ENCODE results near the gene ECT2. TPM values are rescaled to one million over a fixed set of nuclear protein-coding genes. Genes with fewer than 3 reads are reported as not detected.
"Not testable (repeated sequence)": the region's sequence is repeated elsewhere in the genome, so short reads cannot be mapped to it uniquely, and the experiment has no call there.

ECT2 gene
- total RNA-seq, 1 donor from 2014 or later, result 12.6 TPM

- no peak for DNase-seq
Measured at GRCh38 chr3:172814738-172815137, 64.2 kb downstream of the ECT2 start.

- no peak for DNase-seq
Measured at GRCh38 chr3:172815857-172816256, 65.3 kb downstream of the ECT2 start.

GRCh38 chr3:172816281-172816680 is 65.8 kb downstream of the ECT2 start:
- no peak for DNase-seq

DNA sequence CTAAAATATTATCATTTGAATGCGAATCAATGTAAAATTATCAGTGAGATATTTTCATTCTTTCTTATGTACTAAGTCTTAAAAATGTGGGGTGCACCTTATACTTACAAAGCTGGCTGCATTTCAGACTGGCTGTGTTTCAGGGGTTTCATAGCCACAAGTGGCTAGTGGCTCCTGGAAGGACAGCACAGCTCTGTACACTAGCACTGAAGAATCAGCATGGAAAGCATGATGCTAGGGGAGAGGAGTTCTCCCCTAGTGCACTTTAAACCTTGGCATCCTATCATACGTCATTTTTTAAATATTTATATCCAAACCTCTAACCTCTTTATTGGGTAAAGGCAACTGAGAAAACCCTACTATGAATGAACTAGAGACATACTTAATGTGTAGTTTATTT is 66.4 kb downstream of the ECT2 start:
- no peak for DNase-seq

GRCh38 chr3:172820492-172820891 is 70.0 kb downstream of the ECT2 start:
- no peak for DNase-seq

DNA sequence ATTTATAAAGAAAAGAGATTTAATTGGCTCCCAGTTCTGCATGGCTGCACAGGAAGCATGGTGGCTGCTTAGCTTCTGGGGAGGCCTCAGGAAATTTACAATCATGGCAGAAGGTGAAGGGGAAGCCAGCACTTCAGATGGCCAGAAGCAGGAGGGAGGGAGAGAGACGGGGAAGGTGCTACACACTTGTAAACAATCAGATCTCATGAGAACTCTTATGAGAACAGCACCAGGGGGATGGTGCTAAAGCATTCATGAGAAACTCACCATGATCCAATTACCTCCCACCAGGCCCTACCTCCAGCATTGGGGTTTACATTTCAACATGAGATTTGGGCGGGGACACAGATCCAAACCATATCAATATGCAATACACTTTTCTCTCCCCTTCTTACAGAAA is 73.7 kb downstream of the ECT2 start:
- no peak for DNase-seq

DNA sequence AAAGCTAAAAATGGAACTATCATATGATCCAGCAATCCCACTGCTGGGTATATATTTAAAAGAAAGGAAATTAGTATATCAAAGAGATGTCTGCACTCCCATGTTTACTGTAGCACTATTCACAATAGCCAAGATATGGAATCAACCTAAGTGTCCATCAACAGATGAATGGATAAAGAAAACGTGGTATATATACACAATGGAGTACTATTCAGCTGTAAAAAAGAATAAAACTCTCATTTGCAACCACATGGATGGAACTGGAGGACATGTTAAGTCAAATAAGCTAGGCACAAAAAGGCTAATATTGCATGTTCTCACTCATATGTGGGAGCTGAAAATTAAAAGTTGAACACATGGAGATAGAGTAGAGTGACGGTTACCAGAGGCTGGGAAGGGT is 76.7 kb downstream of the ECT2 start:
- not testable (repeated sequence) for DNase-seq

DNA sequence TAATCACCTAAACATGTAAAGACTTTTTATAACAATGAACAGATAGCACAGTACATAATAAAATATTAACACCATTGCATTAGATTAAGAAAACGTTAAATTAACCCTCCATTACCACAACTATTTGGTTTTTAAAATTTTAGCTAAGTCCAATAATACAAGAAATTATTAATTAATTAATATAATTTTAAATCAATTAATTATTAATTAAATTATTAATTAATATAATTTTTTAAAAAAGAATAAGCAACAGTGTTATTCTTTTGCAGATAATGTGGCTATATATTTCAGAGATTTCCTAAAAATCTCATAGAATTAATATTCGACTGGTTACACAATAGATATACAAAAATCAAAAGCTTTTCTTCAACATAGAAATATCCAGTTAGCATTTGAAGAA is 82.5 kb downstream of the ECT2 start:
- DNase-seq, result no peak

DNA sequence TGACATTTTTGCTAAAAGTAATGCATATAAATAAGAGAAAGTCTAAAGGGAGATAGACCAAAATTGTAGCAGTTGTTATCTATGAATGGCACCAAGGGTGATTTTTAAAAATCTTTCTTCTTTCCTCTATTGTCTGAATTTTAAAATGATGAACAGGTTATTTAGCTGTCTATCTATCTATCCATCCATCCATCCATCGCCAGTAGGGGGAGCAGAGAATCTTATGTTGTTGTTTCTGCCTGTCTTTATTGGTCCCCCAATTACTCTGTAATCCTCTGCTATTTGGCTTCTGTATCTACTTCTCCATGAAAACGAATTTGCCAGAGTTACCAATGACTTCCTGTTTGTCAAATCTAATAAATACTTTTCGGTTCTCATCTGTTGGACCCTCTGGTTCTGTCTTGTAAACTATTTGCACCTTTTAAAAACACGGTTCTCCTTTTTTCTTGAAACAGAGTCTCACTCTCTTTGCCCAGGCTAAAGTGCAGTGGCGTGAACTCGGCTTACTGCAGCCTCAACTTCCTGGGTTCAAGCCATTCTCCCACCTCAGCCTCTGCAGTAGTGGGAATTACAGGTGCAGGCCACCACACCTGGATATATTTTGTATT is 86.0 kb downstream of the ECT2 start:
- DNase-seq, result no peak

GRCh38 chr3:172839679-172840078 is 89.2 kb downstream of the ECT2 start:
- no peak for DNase-seq

GRCh38 chr3:172840463-172840862 is 89.9 kb downstream of the ECT2 start:
- DNase-seq, result no peak

- DNase-seq, result no peak
Measured at GRCh38 chr3:172840913-172841312, 90.4 kb downstream of the ECT2 start.

DNA sequence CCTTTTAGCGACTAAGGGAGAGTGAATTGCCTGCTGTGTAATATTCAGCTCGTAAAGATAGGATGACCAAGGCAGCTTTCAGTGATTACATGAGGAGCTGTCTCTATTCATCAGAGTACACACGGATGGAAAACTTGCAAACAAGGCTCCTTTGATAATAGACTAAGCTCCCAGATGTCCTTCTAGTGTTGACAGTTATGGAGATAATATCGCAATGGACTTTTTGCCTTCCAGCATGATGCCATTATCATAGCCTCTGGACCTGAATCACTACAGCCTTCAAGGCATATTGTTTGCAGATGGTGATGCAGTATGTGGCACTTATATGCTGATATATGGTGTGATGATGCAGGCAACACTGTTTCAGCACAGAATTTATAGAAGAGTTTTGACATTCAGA is 93.9 kb downstream of the ECT2 start:
- no peak for DNase-seq

- DNase-seq, result no peak
Measured at GRCh38 chr3:172846103-172846561, 95.6 kb downstream of the ECT2 start.

- no peak for DNase-seq
Measured at GRCh38 chr3:172846706-172847105, 96.2 kb downstream of the ECT2 start.

GRCh38 chr3:172847292-172847691 is 96.8 kb downstream of the ECT2 start:
- no peak for DNase-seq

GRCh38 chr3:172848910-172849309 is 98.4 kb downstream of the ECT2 start:
- DNase-seq, result no peak

- DNase-seq, result no peak
Measured at GRCh38 chr3:172853005-172853404, 102.5 kb downstream of the ECT2 start.

GRCh38 chr3:172853921-172854666 is 103.6 kb downstream of the ECT2 start:
- no peak for DNase-seq

DNA sequence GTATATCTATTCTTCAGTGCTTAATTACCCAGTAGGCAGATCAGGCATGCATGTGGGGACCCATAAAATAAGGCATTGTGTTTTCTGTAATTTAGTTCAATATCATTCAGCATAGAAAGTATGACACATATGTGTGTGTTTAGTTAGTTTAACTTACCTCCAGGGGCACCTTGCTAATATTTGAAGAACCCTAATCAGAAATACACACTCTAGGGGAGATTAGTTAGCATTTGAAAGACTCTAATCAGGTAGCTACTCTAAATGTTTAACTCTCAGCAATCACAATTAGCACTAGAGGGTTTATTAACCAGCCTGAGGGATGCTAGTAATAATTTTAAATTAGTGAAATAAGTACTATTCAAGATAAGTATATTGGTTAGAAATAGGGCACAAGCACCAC is 104.5 kb downstream of the ECT2 start:
- DNase-seq, result no peak

DNA sequence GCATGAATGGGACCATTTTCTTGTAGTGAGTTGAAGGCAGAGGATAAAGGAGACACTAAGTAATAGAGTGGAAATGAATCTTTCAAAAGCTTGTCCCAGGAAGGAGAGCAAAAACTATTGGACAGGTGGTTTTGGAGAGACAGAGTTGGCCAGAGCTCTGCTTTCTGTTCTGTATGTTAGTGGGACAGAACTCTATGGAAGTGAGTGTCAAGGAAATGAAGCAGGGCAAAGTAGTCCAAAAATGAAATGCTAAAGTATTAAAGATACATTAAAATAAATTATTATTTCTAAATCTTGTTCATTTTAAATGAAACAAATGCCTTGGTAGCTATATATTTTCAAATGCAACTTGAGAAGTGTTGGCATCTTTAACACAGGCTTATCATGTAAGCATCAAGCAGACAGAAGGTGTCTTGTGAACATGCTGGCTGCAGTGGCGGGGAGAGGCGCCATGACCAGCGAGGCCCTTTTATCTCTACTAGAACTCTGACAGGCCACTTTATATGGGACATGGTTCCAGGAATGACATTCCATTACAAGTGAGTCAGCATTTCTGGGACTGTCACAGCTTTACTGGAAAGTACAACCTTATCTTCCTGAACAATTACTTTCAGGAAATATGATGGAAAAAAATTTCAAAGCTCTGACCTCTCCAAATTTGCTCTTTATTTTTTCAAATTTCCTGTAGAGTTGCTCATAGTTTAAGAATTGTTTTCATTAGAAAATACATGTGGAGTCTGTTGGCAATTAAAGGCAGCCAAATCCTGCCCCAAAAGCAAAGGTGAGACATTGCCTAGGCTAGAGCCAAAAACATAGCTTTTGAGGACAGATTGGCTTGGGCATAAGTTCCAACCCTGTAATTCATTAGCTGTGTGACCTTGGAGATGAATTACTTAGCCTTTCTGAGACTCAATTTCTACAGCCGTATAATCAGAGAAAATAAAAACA is 106.5 kb downstream of the ECT2 start:
- DNase-seq, result no peak

- DNase-seq, result no peak
Measured at GRCh38 chr3:172859041-172859440, 108.5 kb downstream of the ECT2 start.

DNA sequence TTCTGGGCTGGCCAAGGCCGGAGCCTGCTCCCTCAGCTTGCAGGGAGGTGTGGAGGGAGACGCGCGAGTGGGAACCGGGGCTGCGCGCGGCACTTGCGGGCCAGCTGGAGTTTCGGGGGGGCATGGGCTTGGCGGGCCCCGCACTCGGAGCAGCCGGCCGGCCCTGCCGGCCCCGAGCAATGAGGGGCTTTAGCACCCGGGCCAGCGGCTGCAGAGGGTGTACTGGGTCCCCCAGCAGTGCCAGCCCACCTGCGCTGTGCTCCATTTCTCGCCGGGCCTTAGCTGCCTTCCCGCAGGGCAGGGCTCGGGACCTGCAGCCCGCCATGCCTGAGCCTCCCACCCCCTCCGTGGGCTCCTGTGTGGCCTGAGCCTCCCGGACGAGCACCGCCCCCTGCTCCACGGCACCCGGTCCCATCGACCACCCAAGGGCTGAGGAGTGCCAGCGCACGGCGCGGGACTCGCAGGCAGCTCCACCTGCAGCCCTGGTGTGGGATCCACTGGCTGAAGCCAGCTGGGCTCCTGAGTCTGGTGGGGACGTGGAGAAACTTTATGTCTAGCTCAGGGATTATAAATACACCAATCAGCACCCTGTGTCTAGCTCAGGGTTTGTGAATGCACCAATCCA is 116.3 kb downstream of the ECT2 start:
- not testable (repeated sequence) for DNase-seq

All from occipital lobe (tissue), 2 donors.